SKM-1 treated with dmso at 0.1 percent for 144 hours (cell line): ENCODE data around the gene CD52.
"Not testable (repeated sequence)": the region's sequence is repeated elsewhere in the genome, so short reads cannot be mapped to it uniquely, and the experiment has no call there.

Experiments
- DNase-seq: peaks from one replicate; lab custom pipeline; 2025; ENCODE audit not compliant: unreplicated experiment; lab: John Stamatoyannopoulos, UW

CD52 gene

GRCh38 chr1:26283871-26284596 lies 33.7 kb upstream of the CD52 start:
- no peak for DNase-seq

GRCh38 chr1:26284597-26285347 lies 33.0 kb upstream of the CD52 start:
- peak; percentile 83 for DNase-seq

GRCh38 chr1:26285366-26286063 lies 32.2 kb upstream of the CD52 start:
- peak; percentile 11 for DNase-seq

- no peak for DNase-seq
These were observed 31.7 kb upstream of the CD52 start for GRCh38 chr1:26286064-26286416.

- peak; percentile 42 for DNase-seq
These were observed 30.6 kb upstream of the CD52 start for GRCh38 chr1:26287033-26287711.

GRCh38 chr1:26287811-26288210 lies 29.9 kb upstream of the CD52 start:
- DNase-seq, result no peak

GRCh38 chr1:26288311-26288941 lies 29.3 kb upstream of the CD52 start:
- DNase-seq, result peak; percentile 53

- peak; percentile 86 for DNase-seq
These were observed 28.3 kb upstream of the CD52 start for GRCh38 chr1:26289158-26290059.

GRCh38 chr1:26290122-26290881 lies 27.5 kb upstream of the CD52 start:
- DNase-seq, result peak; percentile 83

GRCh38 chr1:26290882-26291261 lies 26.9 kb upstream of the CD52 start:
- DNase-seq, result no peak

GRCh38 chr1:26291433-26291832 lies 26.3 kb upstream of the CD52 start:
- no peak for DNase-seq

GRCh38 chr1:26291939-26292338 lies 25.8 kb upstream of the CD52 start:
- no peak for DNase-seq

GRCh38 chr1:26292735-26293134 lies 25.0 kb upstream of the CD52 start:
- not testable (repeated sequence) for DNase-seq

GRCh38 chr1:26293911-26294463 lies 23.8 kb upstream of the CD52 start:
- no peak for DNase-seq

GRCh38 chr1:26295194-26296138 lies 22.3 kb upstream of the CD52 start:
- DNase-seq, result no peak

- no peak for DNase-seq
These were observed 21.3 kb upstream of the CD52 start for GRCh38 chr1:26296340-26297056.
